ENCODE results near the gene ATP8B4.

- no peak for TF ChIP-seq POLR2A (IDR thresholded peaks at IDR 0.05)
- TF ChIP-seq, protein P1, sequence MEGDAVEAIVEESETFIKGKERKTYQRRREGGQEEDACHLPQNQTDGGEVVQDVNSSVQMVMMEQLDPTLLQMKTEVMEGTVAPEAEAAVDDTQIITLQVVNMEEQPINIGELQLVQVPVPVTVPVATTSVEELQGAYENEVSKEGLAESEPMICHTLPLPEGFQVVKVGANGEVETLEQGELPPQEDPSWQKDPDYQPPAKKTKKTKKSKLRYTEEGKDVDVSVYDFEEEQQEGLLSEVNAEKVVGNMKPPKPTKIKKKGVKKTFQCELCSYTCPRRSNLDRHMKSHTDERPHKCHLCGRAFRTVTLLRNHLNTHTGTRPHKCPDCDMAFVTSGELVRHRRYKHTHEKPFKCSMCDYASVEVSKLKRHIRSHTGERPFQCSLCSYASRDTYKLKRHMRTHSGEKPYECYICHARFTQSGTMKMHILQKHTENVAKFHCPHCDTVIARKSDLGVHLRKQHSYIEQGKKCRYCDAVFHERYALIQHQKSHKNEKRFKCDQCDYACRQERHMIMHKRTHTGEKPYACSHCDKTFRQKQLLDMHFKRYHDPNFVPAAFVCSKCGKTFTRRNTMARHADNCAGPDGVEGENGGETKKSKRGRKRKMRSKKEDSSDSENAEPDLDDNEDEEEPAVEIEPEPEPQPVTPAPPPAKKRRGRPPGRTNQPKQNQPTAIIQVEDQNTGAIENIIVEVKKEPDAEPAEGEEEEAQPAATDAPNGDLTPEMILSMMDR (IDR thresholded peaks at IDR 0.05): no peak
These were observed 216.1 kb downstream of the ATP8B4 start for GRCh38 chr15:49902685-49903501.
